HepG2 (cell line): ENCODE measurements around the gene NUBPL. TPM values are rescaled to one million over a fixed set of nuclear protein-coding genes. Genes with fewer than 3 reads are reported as not detected.
A peak's percentile ranks its signal among the peaks of the same experiment; 100 is the strongest.

Experiments
- AFF4 ChIP-seq: sonication (generic); formaldehyde crosslinking; IDR thresholded peaks from 2 replicates; pipeline ENCODE4 v1.4.0; 2020; ENCODE audit warnings: missing genetic modification reagents
- CC2D1A ChIP-seq: sonication (generic); formaldehyde crosslinking; IDR thresholded peaks from 2 replicates; pipeline ENCODE4 v1.8.1; 2023; ENCODE audit warnings: mild to moderate bottlenecking, missing genetic modification reagents
- E2F1 ChIP-seq: sonication (generic); formaldehyde crosslinking; IDR thresholded peaks from 2 replicates; pipeline ENCODE4 v1.5.0; 2020; ENCODE audit warnings: missing genetic modification reagents
- ELF1 ChIP-seq: sonication (generic); formaldehyde crosslinking; IDR thresholded peaks from 2 replicates; pipeline ENCODE4 v1.4.0; 2020; ENCODE audit warnings: missing genetic modification reagents
- EP300 ChIP-seq, 3 experiments: sonication (generic) in 1 of 3; formaldehyde crosslinking in 1 of 3; IDR thresholded peaks; 2 replicates each; pipeline versions ENCODE4 v1.5.1 to v1.6.1; 2011 to 2020; ENCODE audit warnings: low read depth in 2 of 3, low read length in 2 of 3, borderline replicate concordance in 1 of 3, improper control_type of control experiment in 1 of 3, mild to moderate bottlenecking in 1 of 3, missing genetic modification reagents in 1 of 3, moderate library complexity in 1 of 3
- FLYWCH1 ChIP-seq: sonication (generic); formaldehyde crosslinking; IDR thresholded peaks from 2 replicates; pipeline ENCODE4 v1.8.1; 2023; ENCODE audit warnings: mild to moderate bottlenecking, missing genetic modification reagents
- FOXA3 ChIP-seq: IDR thresholded peaks from 2 replicates; pipeline ENCODE4 v1.6.1; 2016; ENCODE audit warnings: missing genetic modification reagents, missing compliant biosample characterization
- FOXP1 ChIP-seq, 2 experiments: fragments of 450-650 bp in 1 of 2; IDR thresholded peaks; 2 replicates each; pipeline ENCODE4 v1.6.1; 2017 to 2018; ENCODE audit warnings: antibody characterized with exemption in 1 of 2
- FOXP4 ChIP-seq: sonication (generic); formaldehyde crosslinking; IDR thresholded peaks from 2 replicates; pipeline ENCODE4 v1.4.0; 2020; ENCODE audit warnings: missing genetic modification reagents
- PITX1 ChIP-seq: sonication (generic); formaldehyde crosslinking; IDR thresholded peaks from 2 replicates; pipeline ENCODE4 v1.5.1; 2020; ENCODE audit warnings: mild to moderate bottlenecking, missing genetic modification reagents
- TRIM24 ChIP-seq: sonication (generic); formaldehyde crosslinking; IDR thresholded peaks from 2 replicates; pipeline ENCODE4 v1.8.0; 2022; ENCODE audit warnings: mild to moderate bottlenecking, missing genetic modification reagents
- ZFAT ChIP-seq: sonication (generic); formaldehyde crosslinking; conservative IDR thresholded peaks from 2 replicates; pipeline ENCODE4 v1.8.1; 2023; ENCODE audit warnings: missing genetic modification reagents, inconsistent platforms
- ZNF30 ChIP-seq: sonication (generic); formaldehyde crosslinking; IDR thresholded peaks from 2 replicates; pipeline ENCODE4 v1.5.0; 2020; ENCODE audit warnings: mild to moderate bottlenecking, missing genetic modification reagents
- ZNF703 ChIP-seq: sonication (generic); formaldehyde crosslinking; IDR thresholded peaks from 2 replicates; pipeline ENCODE4 v1.5.1; 2020; ENCODE audit warnings: missing genetic modification reagents, mild to moderate bottlenecking, moderate library complexity, borderline replicate concordance
- ZNF780A ChIP-seq: sonication (generic); formaldehyde crosslinking; IDR thresholded peaks from 2 replicates; pipeline ENCODE4 v1.8.0; 2022; ENCODE audit warnings: mild to moderate bottlenecking, missing genetic modification reagents, moderate library complexity
- polyA plus RNA-seq, 8 experiments: library from polyadenylated mRNA; depleted of rRNA in 3 of 8; stranded (reverse) in 7 of 8; unstranded in 1 of 8; fragments of >200 nt; fragmentation: Illumina TruSeq in 4 of 8; extraction: Trizol in 4 of 8; gene quantifications; 2 replicates each; pipeline versions ENCODE4 v1.2.1 to v1.2.3, GENCODE V29; 2011 to 2016; ENCODE audit warnings: low read depth in 4 of 8, missing spikeins in 1 of 8, mixed read lengths in 1 of 8; ENCODE audit not compliant: insufficient read depth in 1 of 8
- total RNA-seq, 5 experiments: library from RNA; depleted of rRNA; stranded (reverse); fragments of >200 nt; fragmentation: Illumina TruSeq; extraction: Trizol; gene quantifications; 2 replicates each; pipeline ENCODE4 v1.2.3, GENCODE V29; 2016; ENCODE audit warnings: low read depth in 1 of 5
- TF ChIP-seq, protein P1 (sequence below): sonication (generic); formaldehyde crosslinking; IDR thresholded peaks from 2 replicates; pipeline ENCODE4 v1.8.0; 2022; ENCODE audit warnings: mild to moderate bottlenecking, missing genetic modification reagents; ENCODE audit not compliant: insufficient replicate concordance
- TF ChIP-seq, protein P2 (sequence below): sonication (generic); formaldehyde crosslinking; conservative IDR thresholded peaks from 2 replicates; pipeline ENCODE4 v1.8.0; 2022; ENCODE audit warnings: low read depth, missing genetic modification reagents

NUBPL gene
- total and polyA plus RNA-seq, 2 of the 13 experiments (the other 11 are each of a cell fraction or from before 2014, with no cell fraction given), result 21.3 to 44.1 TPM

- TF ChIP-seq TRIM24 (CRISPR knock-in tag), result no peak
- TF ChIP-seq CC2D1A (CRISPR knock-in tag), result no peak
- no peak for TF ChIP-seq ZNF703 (CRISPR knock-in tag)
- no peak for TF ChIP-seq FOXP1 (IDR thresholded peaks at IDR 0.05)
- peak; percentile 7; the same call in 1 of the 2 replicates for TF ChIP-seq FOXP1 (CRISPR knock-in tag; IDR thresholded peaks at IDR 0.05)
- TF ChIP-seq, protein P1, sequence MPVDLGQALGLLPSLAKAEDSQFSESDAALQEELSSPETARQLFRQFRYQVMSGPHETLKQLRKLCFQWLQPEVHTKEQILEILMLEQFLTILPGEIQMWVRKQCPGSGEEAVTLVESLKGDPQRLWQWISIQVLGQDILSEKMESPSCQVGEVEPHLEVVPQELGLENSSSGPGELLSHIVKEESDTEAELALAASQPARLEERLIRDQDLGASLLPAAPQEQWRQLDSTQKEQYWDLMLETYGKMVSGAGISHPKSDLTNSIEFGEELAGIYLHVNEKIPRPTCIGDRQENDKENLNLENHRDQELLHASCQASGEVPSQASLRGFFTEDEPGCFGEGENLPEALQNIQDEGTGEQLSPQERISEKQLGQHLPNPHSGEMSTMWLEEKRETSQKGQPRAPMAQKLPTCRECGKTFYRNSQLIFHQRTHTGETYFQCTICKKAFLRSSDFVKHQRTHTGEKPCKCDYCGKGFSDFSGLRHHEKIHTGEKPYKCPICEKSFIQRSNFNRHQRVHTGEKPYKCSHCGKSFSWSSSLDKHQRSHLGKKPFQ (CRISPR knock-in tag), result no peak
- no peak for TF ChIP-seq E2F1 (CRISPR knock-in tag)
- no peak for TF ChIP-seq AFF4 (CRISPR knock-in tag)
- TF ChIP-seq FOXP4 (CRISPR knock-in tag), result peak; percentile 33; the same call in 1 of the 2 replicates
- TF ChIP-seq, protein P2, sequence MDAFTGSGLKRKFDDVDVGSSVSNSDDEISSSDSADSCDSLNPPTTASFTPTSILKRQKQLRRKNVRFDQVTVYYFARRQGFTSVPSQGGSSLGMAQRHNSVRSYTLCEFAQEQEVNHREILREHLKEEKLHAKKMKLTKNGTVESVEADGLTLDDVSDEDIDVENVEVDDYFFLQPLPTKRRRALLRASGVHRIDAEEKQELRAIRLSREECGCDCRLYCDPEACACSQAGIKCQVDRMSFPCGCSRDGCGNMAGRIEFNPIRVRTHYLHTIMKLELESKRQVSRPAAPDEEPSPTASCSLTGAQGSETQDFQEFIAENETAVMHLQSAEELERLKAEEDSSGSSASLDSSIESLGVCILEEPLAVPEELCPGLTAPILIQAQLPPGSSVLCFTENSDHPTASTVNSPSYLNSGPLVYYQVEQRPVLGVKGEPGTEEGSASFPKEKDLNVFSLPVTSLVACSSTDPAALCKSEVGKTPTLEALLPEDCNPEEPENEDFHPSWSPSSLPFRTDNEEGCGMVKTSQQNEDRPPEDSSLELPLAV (CRISPR knock-in tag), result no peak
- TF ChIP-seq FOXA3 (CRISPR knock-in tag), result peak; percentile 19; the same call in 1 of the 2 replicates
- no peak for TF ChIP-seq ZFAT (CRISPR knock-in tag)
- no peak for TF ChIP-seq FLYWCH1 (CRISPR knock-in tag)
- TF ChIP-seq PITX1, result no peak
- peak in 1 of 2 experiments; percentile 24; a peak in 1 of 4 replicates for TF ChIP-seq EP300 (IDR thresholded peaks at IDR 0.05; ENCODE audit: low read depth in 2 of 2, low read length in 2 of 2)
- TF ChIP-seq EP300 (CRISPR knock-in tag; IDR thresholded peaks at IDR 0.05; ENCODE audit: borderline replicate concordance), result no peak
- TF ChIP-seq ELF1 (CRISPR knock-in tag), result no peak
- TF ChIP-seq ZNF30 (CRISPR knock-in tag), result no peak
- no peak for TF ChIP-seq ZNF780A (CRISPR knock-in tag)
These were observed 205.2 kb downstream of the NUBPL start (continued) for GRCh38 chr14:31766315-31766892.
